Measurements from ENCODE around the gene KCNG2. TPM values are rescaled to one million over a fixed set of nuclear protein-coding genes. Genes with fewer than 3 reads are reported as not detected.

Gene KCNG2
- total RNA-seq, 1 experiment from 2014 or later, result not detected

DNA sequence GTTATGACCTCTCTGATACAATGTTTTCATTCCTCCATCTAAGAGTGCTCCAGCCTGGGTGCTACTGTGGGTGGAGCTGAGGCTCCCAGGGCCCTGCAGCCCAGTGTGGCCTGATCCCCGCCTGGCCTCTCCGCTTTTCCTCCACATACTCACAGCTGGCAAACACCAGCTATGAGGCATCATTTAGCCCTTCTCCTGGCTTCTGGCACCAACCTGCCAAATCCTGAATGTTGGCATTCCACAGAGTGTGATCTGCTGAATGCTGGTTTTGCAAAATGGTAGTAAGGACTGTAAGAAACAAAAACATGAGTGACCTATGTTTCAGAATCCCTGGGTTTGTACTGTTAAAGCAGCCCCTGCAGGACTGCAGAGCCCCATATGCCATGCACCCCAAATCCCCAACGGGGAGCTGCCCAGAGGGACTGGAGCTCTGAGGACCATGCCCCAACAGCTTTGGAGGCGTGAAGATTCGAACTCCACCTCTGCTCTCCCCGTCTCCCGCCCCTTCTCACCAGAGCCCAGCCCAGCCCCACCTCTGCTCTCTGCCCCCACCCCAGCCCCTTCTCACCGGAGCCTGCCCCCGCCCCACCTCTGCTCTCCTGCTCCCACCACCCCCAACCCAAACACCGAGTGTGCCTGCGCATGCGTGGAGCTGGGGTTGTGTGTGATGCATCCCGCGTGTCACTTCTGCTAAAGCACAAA is 149.5 kb downstream of the KCNG2 start:
- Histone ChIP-seq H3K9ac (ENCODE audit: low read length) (no peak overlapping the region), H3K79me2 (ENCODE audit: insufficient read depth, low read length) (peaks cover 79% of the 10 kb centered on the region), H3K27ac (ENCODE audit: low read depth, low read length) (no peak overlapping the region), H3K9me3 (ENCODE audit: control insufficient read depth in 1 of 2, insufficient read depth in 1 of 2, low read depth in 1 of 2, low read length in 2 of 2) (no peaks in the 10 kb centered on the region), H2AFZ (ENCODE audit: low read depth, low read length, poor library complexity, severe bottlenecking) (no peak overlapping the region), H3K4me1 (ENCODE audit: control insufficient read depth in 1 of 2, insufficient read depth in 2 of 2, low read length in 2 of 2) (peaks cover 3 to 14% of the 10 kb centered on the region in 2 experiments; a peak in 2 of 4 replicates), H3K9me2 (ENCODE audit: insufficient read depth) (no peaks in the 10 kb centered on the region), H3K4me2 (ENCODE audit: low read length) (no peak overlapping the region), H3K36me3 (ENCODE audit: control insufficient read depth in 1 of 2, insufficient read depth in 2 of 2, low read length in 2 of 2) (peaks cover 9 to 20% of the 10 kb centered on the region in 2 experiments; a peak in 3 of 4 replicates), H4K20me1 (ENCODE audit: insufficient read depth) (peaks cover 3% of the 10 kb centered on the region; the same call in 1 of the 2 replicates), H3K27me3 (ENCODE audit: insufficient read depth, low read length) (no peaks in the 10 kb centered on the region), H3K4me3 (replicated peaks in 1 of 2; ENCODE audit: low read depth in 1 of 2, low read length in 2 of 2) (no peak overlapping the region)
- BruUV-seq (replicated peaks), result no TSS peak
- CTCF ChIA-PET, result no interaction called here
- no peak for DNase-seq (ENCODE audit: low read depth, low spot score)
- POLR2A ChIA-PET, result no interaction called here
- RAD21 ChIA-PET (ENCODE audit: low non-redundant PET in 1 of 2, low total read pairs in 2 of 2, uncharacterized antibody in 2 of 2, unreplicated experiment in 2 of 2), result no interaction called here
- no peak for ATAC-seq
- TF ChIP-seq ELF1 (IDR thresholded peaks at IDR 0.05; ENCODE audit: borderline replicate concordance, low read depth) (no peak), YY1 (IDR thresholded peaks at IDR 0.05; ENCODE audit: extremely low read depth, insufficient replicate concordance, low read depth, low read length) (no peak), CBX3 (IDR thresholded peaks at IDR 0.05; ENCODE audit: low read depth) (no peak), SIN3A (IDR thresholded peaks at IDR 0.05; ENCODE audit: low read depth) (no peak), TCF7L2 (IDR thresholded peaks at IDR 0.05; ENCODE audit: borderline replicate concordance, extremely low read depth, insufficient read depth, insufficient read length) (no peak), POLR2A (IDR thresholded peaks at IDR 0.05; ENCODE audit: borderline replicate concordance, extremely low read depth, insufficient read depth, insufficient read length) (no peak), RAD21 (IDR thresholded peaks at IDR 0.05; ENCODE audit: low read depth) (no peak), EGR1 (IDR thresholded peaks at IDR 0.05; ENCODE audit: low read depth) (no peak), EZH2phosphoT487 (IDR thresholded peaks at IDR 0.05; ENCODE audit: borderline replicate concordance) (no peak), FOSL1 (IDR thresholded peaks at IDR 0.05; ENCODE audit: low read depth) (no peak), EZH2 (IDR thresholded peaks at IDR 0.05) (no peak), SP1 (IDR thresholded peaks at IDR 0.05; ENCODE audit: low read depth) (no peak), ZNF274 (IDR thresholded peaks at IDR 0.05; ENCODE audit: low read depth, low read length) (no peak), ZFX (IDR thresholded peaks at IDR 0.05) (no peak)
- TF ChIP-seq, protein P1, sequence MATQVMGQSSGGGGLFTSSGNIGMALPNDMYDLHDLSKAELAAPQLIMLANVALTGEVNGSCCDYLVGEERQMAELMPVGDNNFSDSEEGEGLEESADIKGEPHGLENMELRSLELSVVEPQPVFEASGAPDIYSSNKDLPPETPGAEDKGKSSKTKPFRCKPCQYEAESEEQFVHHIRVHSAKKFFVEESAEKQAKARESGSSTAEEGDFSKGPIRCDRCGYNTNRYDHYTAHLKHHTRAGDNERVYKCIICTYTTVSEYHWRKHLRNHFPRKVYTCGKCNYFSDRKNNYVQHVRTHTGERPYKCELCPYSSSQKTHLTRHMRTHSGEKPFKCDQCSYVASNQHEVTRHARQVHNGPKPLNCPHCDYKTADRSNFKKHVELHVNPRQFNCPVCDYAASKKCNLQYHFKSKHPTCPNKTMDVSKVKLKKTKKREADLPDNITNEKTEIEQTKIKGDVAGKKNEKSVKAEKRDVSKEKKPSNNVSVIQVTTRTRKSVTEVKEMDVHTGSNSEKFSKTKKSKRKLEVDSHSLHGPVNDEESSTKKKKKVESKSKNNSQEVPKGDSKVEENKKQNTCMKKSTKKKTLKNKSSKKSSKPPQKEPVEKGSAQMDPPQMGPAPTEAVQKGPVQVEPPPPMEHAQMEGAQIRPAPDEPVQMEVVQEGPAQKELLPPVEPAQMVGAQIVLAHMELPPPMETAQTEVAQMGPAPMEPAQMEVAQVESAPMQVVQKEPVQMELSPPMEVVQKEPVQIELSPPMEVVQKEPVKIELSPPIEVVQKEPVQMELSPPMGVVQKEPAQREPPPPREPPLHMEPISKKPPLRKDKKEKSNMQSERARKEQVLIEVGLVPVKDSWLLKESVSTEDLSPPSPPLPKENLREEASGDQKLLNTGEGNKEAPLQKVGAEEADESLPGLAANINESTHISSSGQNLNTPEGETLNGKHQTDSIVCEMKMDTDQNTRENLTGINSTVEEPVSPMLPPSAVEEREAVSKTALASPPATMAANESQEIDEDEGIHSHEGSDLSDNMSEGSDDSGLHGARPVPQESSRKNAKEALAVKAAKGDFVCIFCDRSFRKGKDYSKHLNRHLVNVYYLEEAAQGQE (IDR thresholded peaks at IDR 0.05; ENCODE audit: low read depth), result no peak
- TF ChIP-seq, protein P2, sequence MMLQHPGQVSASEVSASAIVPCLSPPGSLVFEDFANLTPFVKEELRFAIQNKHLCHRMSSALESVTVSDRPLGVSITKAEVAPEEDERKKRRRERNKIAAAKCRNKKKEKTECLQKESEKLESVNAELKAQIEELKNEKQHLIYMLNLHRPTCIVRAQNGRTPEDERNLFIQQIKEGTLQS (IDR thresholded peaks at IDR 0.05), result no peak
- TF ChIP-seq, protein P3, sequence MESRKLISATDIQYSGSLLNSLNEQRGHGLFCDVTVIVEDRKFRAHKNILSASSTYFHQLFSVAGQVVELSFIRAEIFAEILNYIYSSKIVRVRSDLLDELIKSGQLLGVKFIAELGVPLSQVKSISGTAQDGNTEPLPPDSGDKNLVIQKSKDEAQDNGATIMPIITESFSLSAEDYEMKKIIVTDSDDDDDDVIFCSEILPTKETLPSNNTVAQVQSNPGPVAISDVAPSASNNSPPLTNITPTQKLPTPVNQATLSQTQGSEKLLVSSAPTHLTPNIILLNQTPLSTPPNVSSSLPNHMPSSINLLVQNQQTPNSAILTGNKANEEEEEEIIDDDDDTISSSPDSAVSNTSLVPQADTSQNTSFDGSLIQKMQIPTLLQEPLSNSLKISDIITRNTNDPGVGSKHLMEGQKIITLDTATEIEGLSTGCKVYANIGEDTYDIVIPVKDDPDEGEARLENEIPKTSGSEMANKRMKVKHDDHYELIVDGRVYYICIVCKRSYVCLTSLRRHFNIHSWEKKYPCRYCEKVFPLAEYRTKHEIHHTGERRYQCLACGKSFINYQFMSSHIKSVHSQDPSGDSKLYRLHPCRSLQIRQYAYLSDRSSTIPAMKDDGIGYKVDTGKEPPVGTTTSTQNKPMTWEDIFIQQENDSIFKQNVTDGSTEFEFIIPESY (IDR thresholded peaks at IDR 0.05; ENCODE audit: extremely low read depth, insufficient replicate concordance, low read length), result no peak
- TF ChIP-seq, protein P4, sequence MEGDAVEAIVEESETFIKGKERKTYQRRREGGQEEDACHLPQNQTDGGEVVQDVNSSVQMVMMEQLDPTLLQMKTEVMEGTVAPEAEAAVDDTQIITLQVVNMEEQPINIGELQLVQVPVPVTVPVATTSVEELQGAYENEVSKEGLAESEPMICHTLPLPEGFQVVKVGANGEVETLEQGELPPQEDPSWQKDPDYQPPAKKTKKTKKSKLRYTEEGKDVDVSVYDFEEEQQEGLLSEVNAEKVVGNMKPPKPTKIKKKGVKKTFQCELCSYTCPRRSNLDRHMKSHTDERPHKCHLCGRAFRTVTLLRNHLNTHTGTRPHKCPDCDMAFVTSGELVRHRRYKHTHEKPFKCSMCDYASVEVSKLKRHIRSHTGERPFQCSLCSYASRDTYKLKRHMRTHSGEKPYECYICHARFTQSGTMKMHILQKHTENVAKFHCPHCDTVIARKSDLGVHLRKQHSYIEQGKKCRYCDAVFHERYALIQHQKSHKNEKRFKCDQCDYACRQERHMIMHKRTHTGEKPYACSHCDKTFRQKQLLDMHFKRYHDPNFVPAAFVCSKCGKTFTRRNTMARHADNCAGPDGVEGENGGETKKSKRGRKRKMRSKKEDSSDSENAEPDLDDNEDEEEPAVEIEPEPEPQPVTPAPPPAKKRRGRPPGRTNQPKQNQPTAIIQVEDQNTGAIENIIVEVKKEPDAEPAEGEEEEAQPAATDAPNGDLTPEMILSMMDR (IDR thresholded peaks at IDR 0.05 in 2 of 3, conservative IDR thresholded peaks at IDR 0.05 in 1 of 3; ENCODE audit: borderline replicate concordance in 1 of 3, insufficient read depth in 1 of 3, low read depth in 2 of 3, low read length in 2 of 3), result no peak
- intact Hi-C loops (cut with micrococcal nuclease), result no loop called here

Measured in HCT116 (cell line).